Uterus (tissue), 2 donors: ENCODE results near the gene ALDH16A1.

Experiments
- CTCF ChIP-seq, 4 experiments: fragments of 200-600 bp in 2 of 4; fragments of 450-650 bp in 2 of 4; sonication (generic) in 2 of 4; IDR thresholded peaks; one replicate each; pipeline ENCODE4 v1.5.1; 2016 to 2019; ENCODE audit warnings: antibody characterized with exemption in 4 of 4, mild to moderate bottlenecking in 2 of 4, moderate library complexity in 1 of 4
- POLR2A ChIP-seq, 2 donors: fragments of 450-650 bp; IDR thresholded peaks; one replicate each; pipeline ENCODE4 v1.6.1; 2016; ENCODE audit warnings: antibody characterized with exemption in 2 of 2, mild to moderate bottlenecking in 1 of 2, moderate library complexity in 1 of 2

GRCh38 chr19:49459388-49459787 lies 6.4 kb downstream of the ALDH16A1 start:
- TF ChIP-seq CTCF (IDR thresholded peaks at IDR 0.05): no peak
- no peak for TF ChIP-seq POLR2A (IDR thresholded peaks at IDR 0.05)
